OCI-M2 (cell line): ENCODE data around the gene SHISA8.

Experiments
- DNase-seq: peaks from one replicate; lab custom pipeline; 2025; ENCODE audit not compliant: unreplicated experiment; lab: John Stamatoyannopoulos, UW

SHISA8 gene

DNA sequence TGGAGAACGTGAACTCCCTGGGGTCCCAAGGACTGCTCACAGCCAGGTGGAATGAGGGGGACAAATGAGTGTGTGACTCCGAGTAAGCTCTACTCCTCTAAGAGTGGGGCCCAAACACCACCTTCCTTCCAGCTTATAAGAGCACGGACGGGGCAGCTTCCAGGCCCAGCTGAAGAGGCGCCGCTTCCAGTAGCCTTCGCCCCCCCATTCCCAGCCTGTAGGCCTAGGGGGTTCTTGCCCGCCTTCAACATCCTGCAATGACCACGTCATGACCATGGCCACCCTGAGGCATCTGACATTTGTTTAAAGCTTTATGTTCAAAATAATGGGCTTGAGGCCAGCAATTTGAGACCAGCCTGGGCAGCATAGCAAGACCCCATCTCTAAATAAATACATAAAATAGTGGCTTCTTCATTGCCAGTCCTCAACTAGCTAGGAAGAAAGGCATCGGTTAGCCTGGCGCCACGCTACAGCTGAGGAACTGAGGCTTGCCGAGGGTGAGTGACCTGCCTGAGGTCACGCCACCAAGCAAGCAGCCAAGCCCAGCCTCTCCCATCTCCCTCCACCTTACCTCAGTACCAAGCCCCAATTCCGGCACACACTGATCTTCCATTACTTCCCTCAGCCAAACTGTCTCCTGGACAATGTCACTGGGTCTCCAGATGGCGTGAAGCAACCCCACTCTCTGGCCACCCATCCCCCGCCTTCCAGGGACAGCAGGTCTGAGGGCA, 19.6 kb upstream of the SHISA8 start:
- DNase-seq: no peak

DNA sequence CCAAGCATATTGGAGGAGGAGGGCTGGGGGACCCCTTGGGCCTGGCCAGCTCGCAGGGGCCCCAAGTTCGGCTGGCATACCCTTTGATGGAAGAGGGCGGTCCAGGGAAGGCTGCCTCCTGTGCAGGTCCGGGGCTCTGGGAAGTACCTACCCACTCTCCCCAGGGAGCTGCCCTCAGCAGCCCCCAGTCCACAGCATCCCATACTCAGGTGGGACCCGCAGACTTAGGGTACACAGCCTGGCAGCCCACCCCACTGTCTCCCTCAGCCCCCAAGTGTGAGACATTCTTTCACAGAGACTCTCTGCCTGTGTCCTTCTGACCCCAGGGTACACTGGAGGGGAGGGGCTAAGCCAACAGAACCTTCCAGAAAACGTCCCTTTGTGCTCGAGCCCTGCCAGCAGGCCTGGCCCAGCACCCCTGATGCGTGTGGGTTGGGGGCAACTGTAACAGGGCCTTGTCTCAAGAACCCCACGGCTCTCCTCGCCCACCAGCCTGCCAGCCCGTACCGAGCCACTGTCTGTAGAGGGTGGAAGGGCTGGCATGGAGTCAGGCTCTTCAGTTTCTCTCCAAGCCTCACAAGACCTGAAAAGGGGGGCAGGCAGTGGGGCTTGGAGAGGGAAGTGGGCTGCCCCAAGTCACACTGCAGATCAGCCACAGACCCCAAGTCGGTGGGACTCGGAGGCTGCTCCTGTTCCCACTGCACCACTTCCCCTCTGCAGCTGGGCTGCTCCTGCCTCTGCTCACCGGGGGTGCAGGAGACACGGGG, 18.7 kb upstream of the SHISA8 start:
- DNase-seq: no peak

DNA sequence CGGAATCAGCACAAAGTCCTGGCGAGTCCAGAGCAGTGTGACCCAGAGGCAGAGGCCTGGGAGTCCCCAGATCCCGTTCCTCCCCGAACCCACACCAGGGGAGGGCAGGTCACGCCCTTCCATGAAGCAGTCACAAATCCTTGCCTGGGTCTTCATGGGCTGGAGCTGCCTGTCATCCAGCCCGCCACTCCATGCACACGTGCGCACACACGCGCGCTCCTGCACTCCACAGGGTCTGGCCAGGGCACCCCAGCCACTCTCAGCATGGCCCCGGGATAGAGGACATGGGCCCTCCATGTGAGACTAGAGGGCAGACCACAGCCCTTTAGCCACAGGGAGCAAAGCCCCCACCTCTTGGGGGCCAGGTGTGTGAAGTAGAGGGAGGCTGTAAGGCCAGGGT, 17.5 kb upstream of the SHISA8 start:
- DNase-seq: no peak

DNA sequence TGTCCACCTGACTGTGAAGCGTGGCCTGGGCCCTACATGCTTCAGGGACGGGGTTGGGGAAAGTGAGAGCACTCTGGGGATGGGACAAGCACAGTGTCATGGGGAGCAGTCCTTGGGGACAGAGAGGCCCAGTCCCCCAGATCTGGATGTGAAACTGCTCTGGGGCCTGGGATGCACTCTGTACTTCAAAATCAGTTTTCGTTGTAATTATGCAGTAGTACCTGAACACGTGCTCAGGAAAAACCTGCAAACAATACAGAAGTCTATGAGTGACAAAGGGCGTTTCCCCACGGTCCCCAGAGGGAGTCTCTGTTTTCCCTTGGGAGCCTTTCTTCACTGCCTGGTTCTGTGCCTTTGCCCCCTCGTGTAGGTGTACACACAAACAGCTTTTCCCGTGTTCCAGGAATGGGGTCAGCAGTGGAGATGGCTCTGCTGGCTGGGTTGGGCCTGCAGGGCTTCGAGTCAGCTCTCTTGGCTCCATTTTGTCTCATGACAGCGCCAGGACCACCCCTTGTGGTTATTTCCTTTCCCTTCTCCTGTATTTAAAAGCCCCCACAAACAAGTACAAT, 16.9 kb upstream of the SHISA8 start:
- no peak for DNase-seq

DNA sequence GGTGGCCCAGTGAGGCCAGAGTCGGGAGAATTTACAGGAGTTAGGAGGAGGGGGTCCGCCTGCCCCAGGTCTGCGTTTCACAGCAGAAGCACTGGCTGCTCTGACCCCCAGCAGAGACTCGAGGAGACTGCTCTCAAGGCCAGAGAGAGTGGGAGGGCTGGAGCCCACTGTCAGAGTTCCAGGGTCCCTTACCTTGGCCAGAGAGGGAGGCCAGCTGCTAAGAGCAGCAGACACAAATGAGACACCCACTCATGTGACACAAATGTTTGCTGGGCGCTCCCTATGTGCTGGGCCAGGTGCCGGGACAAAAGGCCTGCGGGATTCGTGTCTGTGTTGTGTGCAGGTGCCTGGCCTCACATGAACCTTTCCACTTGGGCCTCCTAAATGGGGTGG, 14.5 kb upstream of the SHISA8 start:
- no peak for DNase-seq

DNA sequence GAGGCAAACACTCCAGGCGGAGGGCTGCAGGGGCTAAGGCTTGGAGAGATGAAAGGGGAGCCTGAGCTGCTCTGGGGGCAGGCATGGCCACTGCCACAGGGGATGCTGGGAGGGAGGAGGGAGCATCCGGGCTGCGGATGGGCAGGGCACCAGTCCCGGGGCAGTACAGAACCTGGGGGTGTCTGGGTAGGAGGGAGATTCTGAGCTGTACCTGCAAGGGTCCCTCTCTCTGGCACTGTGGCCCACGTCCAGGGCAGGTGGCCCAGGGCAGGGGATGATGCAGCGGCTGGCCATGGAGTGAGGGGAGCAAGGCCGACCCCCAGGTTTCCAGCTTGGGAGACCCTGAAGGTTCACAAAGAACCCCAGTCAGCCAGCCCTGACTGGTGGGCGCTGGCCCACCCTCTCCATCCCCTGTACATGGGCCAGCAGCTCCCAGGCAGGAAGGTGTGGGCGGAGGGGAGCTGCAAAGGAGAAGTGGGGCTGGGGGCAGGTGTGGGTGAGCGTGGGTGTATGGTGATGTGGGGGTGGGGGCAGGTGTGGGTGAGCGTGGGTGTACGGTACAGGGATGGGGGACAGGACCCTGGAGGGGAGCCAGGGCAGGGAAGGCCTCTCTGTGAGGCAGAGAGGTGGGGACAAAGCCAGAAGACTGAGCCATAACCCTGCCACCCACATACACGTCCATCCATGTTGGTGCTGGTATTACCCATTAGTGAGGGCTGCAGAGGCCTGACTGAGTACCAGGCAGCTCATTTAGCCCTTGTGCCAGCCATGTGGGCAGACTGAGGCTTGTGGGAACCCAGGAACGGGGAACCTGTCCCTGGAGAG, 13.9 kb upstream of the SHISA8 start:
- no peak for DNase-seq

DNA sequence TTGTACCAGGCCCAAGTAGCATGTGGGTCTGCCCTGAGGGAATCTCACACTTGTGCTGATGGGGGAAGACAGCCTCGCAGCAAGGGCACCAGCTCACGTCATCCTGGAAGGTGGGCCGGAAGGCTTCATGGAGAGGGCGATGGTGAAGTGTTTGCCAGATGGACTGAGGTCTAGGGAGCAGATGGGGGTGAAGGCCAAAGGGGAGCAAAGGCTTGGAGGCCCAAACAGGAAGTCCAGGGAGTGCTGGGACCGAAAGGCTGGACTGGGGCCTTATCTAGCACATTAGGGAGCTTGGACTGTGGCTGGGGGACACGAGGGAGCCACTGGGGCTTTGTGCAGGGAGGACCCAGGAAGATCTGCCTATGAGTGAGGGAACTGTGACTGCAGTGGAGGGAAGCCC, 12.9 kb upstream of the SHISA8 start:
- DNase-seq: no peak

DNA sequence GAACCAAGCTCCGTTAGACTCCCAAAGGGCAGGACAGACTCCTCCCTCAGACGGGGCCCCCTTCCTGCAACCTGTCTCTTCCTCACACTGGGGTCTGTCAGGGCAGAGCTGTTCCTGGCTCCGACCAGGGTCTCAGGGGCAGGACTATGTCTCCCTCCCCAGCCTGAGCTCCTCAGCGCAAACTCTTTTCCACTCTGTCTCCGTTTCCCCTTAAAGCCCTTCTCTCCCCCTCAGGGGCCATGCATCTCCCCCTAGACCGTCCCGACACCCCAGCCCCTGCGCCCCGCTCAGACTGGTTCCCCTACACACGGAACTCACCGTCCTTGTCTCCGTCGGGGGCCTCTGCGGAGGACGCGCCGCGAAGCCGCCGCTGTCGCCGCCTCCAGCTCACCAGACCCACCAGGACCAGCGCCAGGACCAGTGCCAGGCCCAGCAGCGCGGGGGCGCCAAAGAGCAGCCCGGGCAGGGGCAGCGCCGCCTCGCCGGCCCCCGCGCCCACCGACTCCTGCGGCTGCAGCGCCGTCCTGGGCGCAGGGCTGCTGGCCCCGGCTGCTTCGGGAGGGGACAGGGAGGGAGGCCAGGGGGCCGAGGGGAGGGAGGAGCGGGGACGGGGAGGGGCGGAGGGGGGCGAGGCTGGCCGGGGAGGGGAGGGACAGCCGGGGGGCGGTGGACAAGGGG, 11.0 kb upstream of the SHISA8 start:
- DNase-seq: no peak

DNA sequence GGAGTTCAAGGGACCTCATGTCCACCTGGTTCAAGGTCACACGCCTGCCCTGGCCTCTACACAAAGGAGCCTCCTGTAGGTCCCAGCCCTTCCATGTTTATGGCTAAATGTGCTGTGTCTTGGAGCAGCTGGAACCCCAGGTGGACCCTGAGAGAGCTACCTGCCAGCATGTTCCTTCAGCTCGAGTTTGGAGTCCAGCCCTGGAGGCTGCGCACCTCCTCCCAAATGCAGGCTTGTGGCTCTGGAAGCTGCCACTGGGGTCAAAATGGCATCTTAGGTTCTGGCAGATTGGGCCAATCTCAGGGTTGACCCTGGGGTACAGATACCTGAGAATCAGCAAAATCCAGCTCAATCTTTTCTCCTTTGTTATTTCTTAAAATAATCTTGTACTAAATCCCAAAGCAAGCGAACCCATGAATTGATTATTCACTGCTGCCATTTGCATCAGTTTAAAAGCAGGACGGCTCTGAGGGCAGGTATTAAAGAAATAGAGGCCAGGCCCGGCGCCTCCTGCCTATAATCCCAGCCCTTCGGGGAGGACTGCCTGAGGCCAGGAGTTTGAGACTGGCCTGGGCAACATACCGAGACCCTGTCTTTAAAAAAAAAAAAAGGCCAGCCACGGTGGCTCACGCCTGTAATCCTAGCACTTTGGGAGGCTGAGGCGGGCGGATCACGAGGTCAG, 8.9 kb upstream of the SHISA8 start:
- DNase-seq: no peak

DNA sequence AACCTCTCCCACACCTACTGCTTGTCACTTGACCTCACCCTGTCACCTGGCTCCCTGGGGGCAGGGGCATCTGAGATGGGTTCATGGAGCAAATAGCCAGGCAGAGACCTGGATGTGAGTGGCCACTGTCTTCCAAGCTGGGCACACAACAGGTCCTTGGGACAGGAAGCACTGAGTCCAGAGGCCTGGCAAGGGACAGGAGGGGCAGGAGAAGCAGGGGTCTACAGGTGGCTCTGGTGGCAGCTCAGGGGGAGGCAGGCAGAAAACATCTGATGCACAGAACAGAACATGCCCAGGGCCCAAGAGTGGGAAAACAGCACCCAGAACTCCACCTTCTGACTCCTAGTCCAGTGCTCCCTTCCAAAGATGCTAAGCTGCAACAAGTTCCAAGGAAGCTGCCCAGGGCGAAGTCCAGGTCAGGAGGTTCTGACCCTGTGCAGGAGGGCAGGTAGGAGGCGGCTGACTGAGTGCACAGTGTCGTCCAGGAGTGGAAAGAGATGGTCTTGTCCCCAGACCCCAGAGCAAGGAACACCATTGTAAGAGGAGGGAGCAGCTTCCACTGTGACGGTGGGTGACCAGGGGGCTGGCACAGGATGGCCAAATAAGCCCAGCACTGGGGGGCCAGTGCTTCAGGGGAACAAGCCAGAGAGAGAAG, 8.2 kb upstream of the SHISA8 start:
- DNase-seq: no peak

DNA sequence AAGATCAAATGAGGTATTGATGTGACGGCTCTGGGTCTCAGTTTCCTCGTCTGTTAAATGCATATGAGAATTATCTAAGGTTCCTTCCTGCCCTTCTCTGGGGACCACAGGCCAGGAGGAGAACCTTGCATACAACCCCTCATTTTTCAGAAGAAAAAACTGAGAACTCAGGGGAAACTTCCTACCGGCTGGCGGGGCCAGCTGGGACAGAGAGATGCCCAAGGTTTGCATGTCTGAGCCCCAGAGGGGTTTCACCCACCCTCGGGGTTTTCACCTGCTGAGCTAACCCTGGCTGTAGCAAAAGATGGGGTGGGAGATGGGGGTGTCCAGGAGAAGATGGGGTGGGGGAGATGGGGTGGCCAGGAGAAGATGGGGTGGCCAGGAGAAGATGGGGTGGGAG, 7.5 kb upstream of the SHISA8 start:
- no peak for DNase-seq

DNA sequence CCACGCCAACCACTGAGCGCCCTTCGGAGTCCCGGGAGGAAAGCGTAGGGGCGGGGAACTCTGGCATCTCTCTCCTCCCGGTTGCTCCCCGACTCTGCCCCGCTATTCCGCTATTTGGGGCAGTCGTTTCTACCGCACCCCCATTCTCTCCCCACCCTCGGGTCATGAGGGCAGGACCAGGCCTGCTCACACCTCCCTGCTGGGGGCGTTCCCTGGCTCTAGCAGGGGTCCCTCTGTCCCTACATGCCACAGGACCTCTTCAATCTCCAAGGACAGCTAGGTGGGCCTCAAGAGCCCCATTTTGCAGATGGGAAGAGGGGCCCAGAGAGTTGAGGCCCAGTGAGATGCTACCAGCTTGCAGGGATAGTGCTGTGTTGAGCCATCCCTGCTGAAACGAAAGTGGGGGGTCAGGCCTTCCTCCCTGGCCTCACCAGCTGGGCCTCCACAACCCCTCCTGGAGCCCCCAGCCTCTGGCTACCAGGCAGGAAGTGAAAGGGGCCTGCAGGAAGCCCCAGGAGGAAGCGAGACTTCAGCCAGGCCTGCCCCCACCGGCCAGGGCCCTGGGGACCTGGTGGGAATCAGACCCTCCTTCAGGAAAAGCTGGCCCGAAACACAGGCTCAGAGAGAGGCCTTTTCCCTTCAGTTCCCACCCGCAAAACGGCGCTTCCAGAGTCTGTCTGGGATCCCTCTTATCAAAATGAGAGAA, 5.5 kb upstream of the SHISA8 start:
- no peak for DNase-seq

DNA sequence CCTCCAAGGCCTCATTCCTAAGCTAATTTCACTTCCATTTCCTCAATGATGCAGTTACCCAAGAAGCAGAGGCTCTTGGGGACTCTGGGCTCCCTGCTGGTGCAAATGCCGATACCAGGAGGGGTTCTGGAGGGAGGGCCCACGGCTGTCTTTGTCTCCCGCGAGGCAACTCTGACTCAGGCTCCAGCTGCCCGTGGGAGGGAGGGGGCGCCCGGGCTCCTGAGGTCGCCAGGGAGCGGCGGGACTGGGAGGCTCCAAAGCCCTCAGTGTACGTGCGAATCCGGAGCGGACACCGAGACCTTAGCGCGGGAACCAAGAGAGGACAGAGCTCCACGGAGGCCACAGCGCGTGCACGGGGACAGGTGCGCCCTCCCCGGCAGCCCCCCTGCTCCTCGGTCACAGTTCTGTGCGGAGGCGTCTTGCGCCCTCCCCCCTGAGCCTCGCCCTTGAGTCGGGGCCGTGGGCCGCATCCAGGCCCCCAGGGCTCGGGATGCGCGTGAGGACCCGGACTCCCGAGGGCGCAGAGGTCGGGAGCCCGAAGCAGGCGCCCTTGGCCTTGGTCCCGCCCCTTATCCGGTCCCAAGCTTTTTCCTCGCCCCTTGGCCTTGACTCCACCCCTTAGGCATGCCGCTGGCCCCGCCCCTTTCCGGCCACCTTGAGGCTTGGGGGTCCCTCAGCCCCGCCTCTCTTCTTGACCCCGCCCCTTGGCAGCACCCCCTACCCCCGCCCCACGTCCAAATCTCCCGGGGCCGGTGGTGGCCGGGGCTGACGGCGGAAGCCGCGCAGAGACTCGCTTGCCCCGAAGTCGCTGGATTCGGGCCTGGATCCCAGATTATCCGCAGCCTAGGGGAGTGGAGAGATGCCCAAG, 4.7 kb upstream of the SHISA8 start:
- DNase-seq: no peak

DNA sequence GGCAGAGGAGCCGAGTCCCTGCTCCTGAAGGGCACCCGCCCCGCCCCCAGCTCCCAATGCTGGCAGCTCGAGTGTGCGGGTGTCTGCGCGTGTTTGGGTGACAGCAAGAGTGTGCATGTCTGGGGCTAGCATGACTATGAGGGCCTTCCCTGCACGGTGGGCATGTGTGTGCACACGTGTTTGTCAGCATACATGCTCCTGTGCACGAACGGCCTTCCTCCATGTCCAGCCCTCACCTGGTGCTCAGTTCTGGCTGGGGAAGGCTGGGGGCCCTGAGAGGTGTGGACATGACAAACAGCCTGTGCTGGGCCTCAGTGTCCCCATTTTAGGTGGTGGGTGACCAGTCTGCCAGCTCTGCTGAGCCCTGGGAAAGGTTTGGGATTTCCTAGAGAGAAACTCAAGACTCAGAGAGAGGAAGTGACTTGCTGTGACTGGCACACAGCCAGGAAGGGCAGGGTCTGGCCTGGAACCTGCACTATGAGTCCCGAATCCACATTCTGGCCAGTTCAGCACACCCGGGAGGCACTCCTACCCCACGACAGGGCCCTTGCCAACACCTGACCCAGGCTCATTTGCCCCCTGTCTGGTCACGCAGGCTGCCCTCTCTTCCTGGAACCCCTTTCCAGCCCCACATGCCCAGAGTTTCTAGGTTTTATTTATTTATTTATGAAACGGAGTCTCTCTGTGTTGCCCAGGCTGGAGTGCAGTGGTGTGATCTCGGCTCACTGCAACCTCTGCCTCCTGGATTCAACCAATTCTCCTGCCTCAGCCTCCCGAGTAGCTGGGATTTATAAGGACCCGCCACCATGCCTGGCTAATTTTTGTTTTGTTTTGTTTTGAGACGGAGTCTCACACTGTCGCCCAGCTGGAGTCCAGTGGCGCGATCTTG, 3.3 kb upstream of the SHISA8 start:
- DNase-seq: no peak

DNA sequence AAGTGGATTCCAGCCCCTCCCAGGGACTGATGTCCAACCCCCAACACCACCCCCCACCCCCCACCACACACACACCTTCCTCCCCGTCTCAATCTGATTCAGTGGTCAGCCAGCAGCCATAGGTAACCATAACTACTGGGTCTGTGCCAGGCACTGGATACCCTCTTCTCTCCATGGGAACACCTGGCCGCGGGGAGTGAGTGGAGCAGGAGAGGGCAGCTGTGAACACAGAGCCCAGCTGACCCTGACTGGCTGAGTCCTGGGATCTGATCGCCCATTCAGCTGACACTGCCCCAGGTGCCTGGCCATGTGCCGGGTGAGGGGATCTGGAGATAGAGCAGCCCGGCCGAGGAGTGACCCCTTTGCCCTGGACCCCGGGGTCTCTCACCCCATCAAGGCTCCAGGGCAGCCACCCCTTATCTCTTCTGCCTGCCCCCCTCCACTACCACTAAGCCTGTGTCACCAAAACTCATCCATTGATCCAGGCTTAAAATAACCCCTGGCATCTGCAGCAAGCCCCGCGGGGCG, 2.6 kb upstream of the SHISA8 start:
- DNase-seq: no peak

DNA sequence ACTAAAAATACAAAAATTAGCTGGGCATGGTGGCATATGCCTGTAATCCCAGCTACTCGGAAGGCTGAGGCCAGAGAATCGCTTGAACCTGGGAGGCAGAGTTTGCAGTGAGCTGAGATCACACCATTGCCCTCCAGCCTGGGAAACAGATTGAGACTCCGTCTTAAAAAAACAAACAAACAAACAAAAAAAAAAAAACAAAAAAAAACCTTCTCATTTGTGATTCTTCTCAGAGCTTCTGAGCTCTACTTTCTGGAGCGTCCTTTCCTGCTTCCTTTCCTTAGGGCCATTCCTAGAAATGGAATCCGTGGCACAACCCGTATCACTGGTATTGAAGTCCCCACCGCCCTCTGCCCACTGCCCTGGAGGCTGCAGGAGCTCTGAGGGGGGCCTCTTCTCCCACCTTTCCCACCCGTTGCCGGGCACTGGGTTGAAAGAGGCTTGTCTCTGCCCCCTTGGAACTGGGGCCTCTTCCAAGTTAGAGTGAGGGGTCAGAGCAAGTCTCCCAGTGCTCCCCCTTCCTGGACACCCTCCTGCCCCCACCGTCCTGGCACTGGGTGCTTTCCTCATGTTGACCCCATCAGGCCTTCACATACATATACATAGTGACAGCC, 2.0 kb upstream of the SHISA8 start:
- DNase-seq: no peak
